Measurements from ENCODE around the gene CACNA1C. TPM values are rescaled to one million over a fixed set of nuclear protein-coding genes. Genes with fewer than 3 reads are reported as not detected.

Gene CACNA1C
- total and polyA plus RNA-seq, 2 donors (not counting 1 experiment from before 2014, with no cell fraction given) = 7.6 to 11.4 TPM

DNA sequence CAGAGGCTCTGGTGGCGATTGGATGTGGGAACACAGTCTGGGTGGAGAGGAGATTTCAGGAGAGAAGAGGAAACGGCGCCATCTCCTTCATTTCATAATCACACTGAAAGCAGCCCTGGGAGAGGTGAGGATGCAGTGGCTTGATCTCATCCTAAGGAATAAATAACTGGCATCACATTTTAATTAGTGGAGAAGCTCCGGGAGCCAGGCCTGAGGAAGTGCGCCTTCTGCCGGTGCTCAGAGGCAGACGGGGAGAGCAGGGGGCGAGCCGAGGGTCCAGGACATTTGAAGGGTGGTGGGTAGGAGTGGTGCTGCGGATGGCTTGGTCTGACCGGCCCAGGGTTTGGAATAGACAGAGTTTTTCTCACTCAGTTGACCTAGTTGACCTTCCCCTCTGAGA, 265.0 kb downstream of the CACNA1C start:
- H3K27ac ChIP-seq (ENCODE audit: insufficient read depth, low read length) = no peak overlapping the region
- H3K27me3 ChIP-seq (ENCODE audit: control insufficient read depth, insufficient read depth, low read length) = no peaks in the 10 kb centered on the region
- H3K36me3 ChIP-seq (ENCODE audit: control insufficient read depth, insufficient read depth, low read length) = no peaks in the 10 kb centered on the region
- TF ChIP-seq, protein P1, sequence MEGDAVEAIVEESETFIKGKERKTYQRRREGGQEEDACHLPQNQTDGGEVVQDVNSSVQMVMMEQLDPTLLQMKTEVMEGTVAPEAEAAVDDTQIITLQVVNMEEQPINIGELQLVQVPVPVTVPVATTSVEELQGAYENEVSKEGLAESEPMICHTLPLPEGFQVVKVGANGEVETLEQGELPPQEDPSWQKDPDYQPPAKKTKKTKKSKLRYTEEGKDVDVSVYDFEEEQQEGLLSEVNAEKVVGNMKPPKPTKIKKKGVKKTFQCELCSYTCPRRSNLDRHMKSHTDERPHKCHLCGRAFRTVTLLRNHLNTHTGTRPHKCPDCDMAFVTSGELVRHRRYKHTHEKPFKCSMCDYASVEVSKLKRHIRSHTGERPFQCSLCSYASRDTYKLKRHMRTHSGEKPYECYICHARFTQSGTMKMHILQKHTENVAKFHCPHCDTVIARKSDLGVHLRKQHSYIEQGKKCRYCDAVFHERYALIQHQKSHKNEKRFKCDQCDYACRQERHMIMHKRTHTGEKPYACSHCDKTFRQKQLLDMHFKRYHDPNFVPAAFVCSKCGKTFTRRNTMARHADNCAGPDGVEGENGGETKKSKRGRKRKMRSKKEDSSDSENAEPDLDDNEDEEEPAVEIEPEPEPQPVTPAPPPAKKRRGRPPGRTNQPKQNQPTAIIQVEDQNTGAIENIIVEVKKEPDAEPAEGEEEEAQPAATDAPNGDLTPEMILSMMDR (conservative IDR thresholded peaks at IDR 0.05 in 1 of 2, IDR thresholded peaks at IDR 0.05 in 1 of 2; ENCODE audit: low read depth in 1 of 2, low read length in 2 of 2) = no peak
- TF ChIP-seq EZH2 (IDR thresholded peaks at IDR 0.05; ENCODE audit: low read length, missing control alignments) = no peak
- DNase-seq (ENCODE audit: low read depth in 2 of 2) = no peak
- H2AFZ ChIP-seq (ENCODE audit: low read length) = no peak overlapping the region
- H4K20me1 ChIP-seq (ENCODE audit: control insufficient read depth, extremely low read depth, insufficient read depth, low read length) = no peaks in the 10 kb centered on the region
- no peak overlapping the region for H3K4me2 ChIP-seq (ENCODE audit: extremely low read depth, insufficient read depth, low read length)
- no peak overlapping the region for H3K4me3 ChIP-seq (replicated peaks in 1 of 4; ENCODE audit: control extremely low read depth in 1 of 4, insufficient read depth in 1 of 4, low read depth in 3 of 4, low read length in 4 of 4)
- H3K9me3 ChIP-seq (ENCODE audit: control insufficient read depth, insufficient read depth, low read depth, low read length) = no peaks in the 10 kb centered on the region
- peaks cover 10% of the 10 kb centered on the region for H3K4me1 ChIP-seq (ENCODE audit: control insufficient read depth, extremely low read depth, insufficient read depth, low read length)
- H3K79me2 ChIP-seq (ENCODE audit: control insufficient read depth, insufficient read depth, low read length) = no peaks in the 10 kb centered on the region
- H3K9ac ChIP-seq (ENCODE audit: insufficient read depth, low read length) = no peak overlapping the region

GRCh38 chr12:2318286-2318685, 265.5 kb downstream of the CACNA1C start:
- H3K36me3 ChIP-seq (ENCODE audit: control insufficient read depth, insufficient read depth, low read length) = no peaks in the 10 kb centered on the region
- no peak overlapping the region for H2AFZ ChIP-seq (ENCODE audit: low read length)
- no peaks in the 10 kb centered on the region for H3K27me3 ChIP-seq (ENCODE audit: control insufficient read depth, insufficient read depth, low read length)
- no peak overlapping the region for H3K27ac ChIP-seq (ENCODE audit: insufficient read depth, low read length)
- no peak overlapping the region for H3K4me3 ChIP-seq (replicated peaks in 1 of 4; ENCODE audit: control extremely low read depth in 1 of 4, insufficient read depth in 1 of 4, low read depth in 3 of 4, low read length in 4 of 4)
- H3K79me2 ChIP-seq (ENCODE audit: control insufficient read depth, insufficient read depth, low read length) = no peaks in the 10 kb centered on the region
- H3K4me1 ChIP-seq (ENCODE audit: control insufficient read depth, extremely low read depth, insufficient read depth, low read length) = peaks cover 10% of the 10 kb centered on the region
- H3K9me3 ChIP-seq (ENCODE audit: control insufficient read depth, insufficient read depth, low read depth, low read length) = no peaks in the 10 kb centered on the region
- no peak for TF ChIP-seq EZH2 (IDR thresholded peaks at IDR 0.05; ENCODE audit: low read length, missing control alignments)
- TF ChIP-seq, protein P1 (conservative IDR thresholded peaks at IDR 0.05 in 1 of 2, IDR thresholded peaks at IDR 0.05 in 1 of 2; ENCODE audit: low read depth in 1 of 2, low read length in 2 of 2) = no peak
- no peak overlapping the region for H3K9ac ChIP-seq (ENCODE audit: insufficient read depth, low read length)
- no peak overlapping the region for H3K4me2 ChIP-seq (ENCODE audit: extremely low read depth, insufficient read depth, low read length)
- no peaks in the 10 kb centered on the region for H4K20me1 ChIP-seq (ENCODE audit: control insufficient read depth, extremely low read depth, insufficient read depth, low read length)
- no peak for DNase-seq (ENCODE audit: low read depth in 2 of 2)

- Histone ChIP-seq H3K4me2 (ENCODE audit: extremely low read depth, insufficient read depth, low read length) (no peak overlapping the region), H2AFZ (ENCODE audit: low read length) (no peak overlapping the region), H3K27ac (ENCODE audit: insufficient read depth, low read length) (no peak overlapping the region), H3K9ac (ENCODE audit: insufficient read depth, low read length) (no peak overlapping the region), H4K20me1 (ENCODE audit: control insufficient read depth, extremely low read depth, insufficient read depth, low read length) (no peaks in the 10 kb centered on the region), H3K4me1 (ENCODE audit: control insufficient read depth, extremely low read depth, insufficient read depth, low read length) (peaks cover 18% of the 10 kb centered on the region), H3K27me3 (ENCODE audit: control insufficient read depth, insufficient read depth, low read length) (no peaks in the 10 kb centered on the region), H3K36me3 (ENCODE audit: control insufficient read depth, insufficient read depth, low read length) (no peaks in the 10 kb centered on the region), H3K79me2 (ENCODE audit: control insufficient read depth, insufficient read depth, low read length) (no peaks in the 10 kb centered on the region), H3K4me3 (replicated peaks in 1 of 4; ENCODE audit: control extremely low read depth in 1 of 4, insufficient read depth in 1 of 4, low read depth in 3 of 4, low read length in 4 of 4) (no peak overlapping the region), H3K9me3 (ENCODE audit: control insufficient read depth, insufficient read depth, low read depth, low read length) (no peaks in the 10 kb centered on the region)
- TF ChIP-seq, protein P1 (conservative IDR thresholded peaks at IDR 0.05 in 1 of 2, IDR thresholded peaks at IDR 0.05 in 1 of 2; ENCODE audit: low read depth in 1 of 2, low read length in 2 of 2) = no peak
- DNase-seq (ENCODE audit: low read depth in 2 of 2) = no peak
These were observed 266.3 kb downstream of the CACNA1C start for GRCh38 chr12:2319136-2319535.
